ENCODE data around the gene FKBP6. TPM values are rescaled to one million over a fixed set of nuclear protein-coding genes. Genes with fewer than 3 reads are reported as not detected.
"Not testable (repeated sequence)": the region's sequence is repeated elsewhere in the genome, so short reads cannot be mapped to it uniquely, and the experiment has no call there.

Gene FKBP6
- total RNA-seq, 4 donors from 2014 or later = not detected

DNA sequence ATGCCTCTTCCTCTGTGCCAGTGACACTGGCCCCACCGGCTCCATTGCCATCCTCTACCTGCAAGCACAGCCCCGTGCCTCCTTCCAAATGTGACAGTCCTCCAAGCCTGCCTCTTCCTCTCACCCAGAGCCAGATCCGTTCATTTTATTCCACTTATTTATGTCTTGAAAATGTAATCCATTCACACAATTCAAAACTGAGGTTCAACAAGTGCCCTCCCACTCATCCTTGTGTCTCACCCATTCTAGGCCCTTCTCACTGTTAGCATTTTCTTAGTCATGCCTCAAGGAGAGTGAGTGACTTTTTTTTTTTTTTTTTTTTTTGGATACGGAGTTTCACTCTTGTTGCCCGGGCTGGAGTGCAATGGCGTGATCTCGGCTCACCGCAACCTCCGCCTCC is 41.7 kb downstream of the FKBP6 start:
- Histone ChIP-seq H3K27ac (no peak overlapping the region), H3K27me3 (peaks cover 0 to 13% (median 0%) of the 10 kb centered on the region in 4 donors), H3K9me3 (no peaks in the 10 kb centered on the region), H3K4me1 (no peaks in the 10 kb centered on the region), H3K36me3 (no peaks in the 10 kb centered on the region), H3K4me3 (no peak overlapping the region)
- DNase-seq = no peak
- WGBS, 2 donors = 74 to 83% methylated on average over 9 of the region's 9 CpGs
- intact Hi-C loops (cut with DNase I) = no loop called here
- no peak for TF ChIP-seq POLR2A (IDR thresholded peaks at IDR 0.05)
- TF ChIP-seq, protein P1, sequence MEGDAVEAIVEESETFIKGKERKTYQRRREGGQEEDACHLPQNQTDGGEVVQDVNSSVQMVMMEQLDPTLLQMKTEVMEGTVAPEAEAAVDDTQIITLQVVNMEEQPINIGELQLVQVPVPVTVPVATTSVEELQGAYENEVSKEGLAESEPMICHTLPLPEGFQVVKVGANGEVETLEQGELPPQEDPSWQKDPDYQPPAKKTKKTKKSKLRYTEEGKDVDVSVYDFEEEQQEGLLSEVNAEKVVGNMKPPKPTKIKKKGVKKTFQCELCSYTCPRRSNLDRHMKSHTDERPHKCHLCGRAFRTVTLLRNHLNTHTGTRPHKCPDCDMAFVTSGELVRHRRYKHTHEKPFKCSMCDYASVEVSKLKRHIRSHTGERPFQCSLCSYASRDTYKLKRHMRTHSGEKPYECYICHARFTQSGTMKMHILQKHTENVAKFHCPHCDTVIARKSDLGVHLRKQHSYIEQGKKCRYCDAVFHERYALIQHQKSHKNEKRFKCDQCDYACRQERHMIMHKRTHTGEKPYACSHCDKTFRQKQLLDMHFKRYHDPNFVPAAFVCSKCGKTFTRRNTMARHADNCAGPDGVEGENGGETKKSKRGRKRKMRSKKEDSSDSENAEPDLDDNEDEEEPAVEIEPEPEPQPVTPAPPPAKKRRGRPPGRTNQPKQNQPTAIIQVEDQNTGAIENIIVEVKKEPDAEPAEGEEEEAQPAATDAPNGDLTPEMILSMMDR (IDR thresholded peaks at IDR 0.05) = no peak

- intact Hi-C loops (cut with DNase I) = no loop called here
- 76 to 84% methylated on average over 10 to 13 of the region's 13 CpGs for WGBS, 2 donors
- Histone ChIP-seq H3K27ac (no peak overlapping the region), H3K9me3 (no peaks in the 10 kb centered on the region), H3K27me3 (peaks cover 0 to 29% (median 0%) of the 10 kb centered on the region in 4 donors), H3K4me3 (no peak overlapping the region), H3K36me3 (no peaks in the 10 kb centered on the region), H3K4me1 (peaks cover 0 to 7% (median 0%) of the 10 kb centered on the region in 3 donors)
- no peak for TF ChIP-seq POLR2A (IDR thresholded peaks at IDR 0.05)
- TF ChIP-seq, protein P1 (IDR thresholded peaks at IDR 0.05) = no peak
- no peak for DNase-seq
Observed at GRCh38 chr7:73373741-73374140, 45.8 kb downstream of the FKBP6 start.

DNA sequence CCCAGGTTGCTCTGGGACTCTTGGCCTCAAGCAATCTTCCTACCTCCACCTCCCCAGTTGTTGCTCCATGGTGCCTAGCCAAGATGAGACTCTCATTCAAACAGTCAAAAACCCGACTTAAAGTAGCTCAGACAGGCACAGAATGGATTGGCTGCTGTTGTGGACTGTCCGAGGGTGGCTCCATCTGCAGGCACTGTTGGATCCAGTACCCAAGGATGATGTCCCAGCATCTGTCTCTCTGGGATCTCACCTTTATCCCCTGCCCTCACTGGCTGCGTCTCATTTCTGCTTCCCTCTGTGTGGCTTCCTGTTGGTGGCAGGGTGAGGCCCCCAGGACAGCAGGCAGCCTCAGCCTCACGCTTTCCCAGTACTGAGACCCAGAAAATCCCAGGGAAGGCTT is 48.3 kb downstream of the FKBP6 start:
- DNase-seq; H3K36me3 ChIP-seq; H3K9me3 ChIP-seq; intact Hi-C loops (cut with DNase I); H3K27ac ChIP-seq; H3K4me3 ChIP-seq; H3K4me1 ChIP-seq: not testable (repeated sequence)
- 65 to 74% methylated on average over 2 to 3 of the region's 4 CpGs for WGBS, 2 donors
- H3K27me3 ChIP-seq = peaks cover 0 to 46% (median 0%) of the 10 kb centered on the region in 4 donors

DNA sequence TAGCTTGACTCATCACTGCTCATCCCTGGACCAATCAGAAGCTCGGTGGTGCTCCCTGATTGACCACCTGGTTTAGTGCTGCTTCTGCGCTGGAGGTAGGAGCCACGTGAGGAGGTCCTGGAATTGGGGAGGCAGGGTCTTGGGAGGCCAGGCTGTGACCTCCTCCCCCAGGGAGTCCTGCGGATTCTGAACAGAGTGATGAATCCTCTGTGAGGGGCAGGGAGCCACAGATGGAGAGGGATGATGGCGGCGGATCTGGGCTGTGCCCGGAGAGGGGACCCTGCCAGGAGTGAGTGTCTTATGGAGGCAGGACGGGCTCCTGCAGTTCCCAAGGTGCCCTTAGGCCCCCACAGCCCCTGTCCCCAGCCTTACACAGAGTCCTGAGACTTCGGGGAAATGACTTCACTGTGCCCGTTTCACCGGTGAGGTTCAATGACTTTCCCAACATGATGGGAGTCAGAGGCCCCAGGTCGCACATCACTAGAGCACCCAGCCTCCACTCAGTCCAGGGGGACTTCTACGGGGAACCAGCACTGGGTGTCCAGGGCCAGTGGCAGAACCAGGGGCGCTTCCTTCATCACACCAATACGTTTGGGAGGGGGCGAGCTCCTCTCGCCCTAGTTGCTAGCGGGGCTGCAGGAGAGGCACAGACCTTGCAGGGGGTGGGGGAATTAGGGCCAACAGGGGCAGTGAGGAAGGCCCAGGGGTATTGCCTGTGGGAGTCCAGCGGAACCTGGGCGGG is 48.9 kb downstream of the FKBP6 start:
- WGBS, 2 donors = 90 to 96% methylated on average over 4 to 9 of the region's 20 CpGs
- Histone ChIP-seq H3K4me1 (peaks cover 0 to 7% (median 0%) of the 10 kb centered on the region in 3 donors), H3K9me3 (no peaks in the 10 kb centered on the region), H3K4me3 (no peak overlapping the region), H3K27ac (no peak overlapping the region), H3K36me3 (no peaks in the 10 kb centered on the region), H3K27me3 (peaks cover 0 to 52% (median 0%) of the 10 kb centered on the region in 4 donors)
- TF ChIP-seq, protein P1 (IDR thresholded peaks at IDR 0.05) = no peak
- TF ChIP-seq POLR2A (IDR thresholded peaks at IDR 0.05) = no peak
- intact Hi-C loops (cut with DNase I) = no loop called here
- no peak for DNase-seq

DNA sequence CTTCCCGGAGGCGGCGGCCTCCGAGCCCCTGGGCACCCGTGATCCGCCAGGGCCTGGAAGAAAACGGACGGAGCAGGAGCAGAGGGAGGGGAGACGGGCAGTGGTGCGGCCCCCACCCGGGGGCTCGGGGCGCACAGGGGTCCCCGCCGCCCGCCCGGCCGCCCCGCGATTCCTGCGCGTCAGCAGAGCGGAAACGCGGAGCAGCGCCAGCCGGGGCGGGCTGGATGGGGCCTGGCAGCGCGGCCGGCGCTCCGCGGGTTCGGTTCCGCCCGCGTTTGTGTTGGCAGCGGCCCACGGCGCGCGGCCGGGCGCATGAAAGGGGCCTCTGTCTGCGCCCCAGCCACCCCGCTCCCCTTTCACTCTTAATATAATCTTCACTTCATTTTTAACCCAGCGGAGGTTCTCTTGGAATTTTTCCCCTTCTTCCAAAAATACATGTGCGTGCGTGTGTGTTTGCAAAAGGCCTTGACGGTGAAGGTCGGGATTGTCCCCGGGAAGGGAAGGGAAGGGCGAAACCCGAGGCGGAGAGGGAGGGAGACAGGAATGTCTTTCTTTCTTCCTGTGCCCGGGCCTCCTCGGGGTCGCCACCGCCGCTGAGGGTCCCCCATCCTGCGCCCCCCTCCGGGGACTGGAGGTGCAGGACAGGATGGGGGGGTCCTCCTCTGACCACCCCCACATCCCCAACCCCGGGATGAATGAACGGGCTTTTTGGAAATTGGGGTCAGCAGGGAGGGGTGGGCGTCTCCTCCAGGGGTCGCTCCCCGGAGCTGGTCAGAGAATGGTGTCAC is 49.6 kb downstream of the FKBP6 start:
- H3K4me1 ChIP-seq; DNase-seq; H3K27ac ChIP-seq; H3K36me3 ChIP-seq; intact Hi-C loops (cut with DNase I); H3K9me3 ChIP-seq: not testable (repeated sequence)
- Histone ChIP-seq H3K4me3 (peak overlapping the region in 2 of 4 donors; percentile 15 to 45), H3K27me3 (peaks cover 0 to 53% (median 0%) of the 10 kb centered on the region in 4 donors)
- 3 to 8% methylated on average over 10 to 11 of the region's 68 CpGs for WGBS, 2 donors

GRCh38 chr7:73382934-73383503 is 55.1 kb downstream of the FKBP6 start:
- 66 to 86% methylated on average over 4 of the region's 4 CpGs for WGBS, 2 donors
- no peaks in the 10 kb centered on the region for H3K4me1 ChIP-seq
- no peak for DNase-seq
- peaks cover 0 to 32% (median 0%) of the 10 kb centered on the region in 4 donors for H3K27me3 ChIP-seq
- TF ChIP-seq, protein P1 (IDR thresholded peaks at IDR 0.05) = no peak
- TF ChIP-seq POLR2A (IDR thresholded peaks at IDR 0.05) = no peak
- H3K36me3 ChIP-seq = no peaks in the 10 kb centered on the region
- H3K9me3 ChIP-seq = peaks cover 0 to 26% (median 19%) of the 10 kb centered on the region in 3 donors
- intact Hi-C loops (cut with DNase I) = no loop called here
- no peak overlapping the region for H3K4me3 ChIP-seq
- H3K27ac ChIP-seq = no peak overlapping the region
